GM12874 (cell line): ENCODE data around the gene BRAF.

ENCODE experiments used
- CTCF ChIP-seq: IDR thresholded peaks from 2 replicates; pipeline ENCODE4 v1.5.1; 2011; ENCODE audit warnings: low read depth, mild to moderate bottlenecking, control low read depth, low read length, moderate library complexity; ENCODE audit not compliant: insufficient read depth

Gene BRAF

GRCh38 chr7:140723006-140723405, 201.7 kb downstream of the BRAF start:
- no peak for TF ChIP-seq CTCF

GRCh38 chr7:140722254-140722653, 202.5 kb downstream of the BRAF start:
- TF ChIP-seq CTCF, result no peak

- no peak for TF ChIP-seq CTCF
Observed at GRCh38 chr7:140719721-140720120, 205.0 kb downstream of the BRAF start.

GRCh38 chr7:140714331-140715040, 210.2 kb downstream of the BRAF start:
- TF ChIP-seq CTCF, result no peak

- no peak for TF ChIP-seq CTCF
Observed at GRCh38 chr7:140707132-140707531, 217.6 kb downstream of the BRAF start.

GRCh38 chr7:140704205-140704604, 220.5 kb downstream of the BRAF start:
- TF ChIP-seq CTCF, result no peak

GRCh38 chr7:140702774-140703173, 222.0 kb downstream of the BRAF start:
- no peak for TF ChIP-seq CTCF
